ENCODE measurements around the gene SLC6A11.

The SLC6A11 gene

GRCh38 chr3:10845001-10845761 lies 29.2 kb downstream of the SLC6A11 start:
- no peak for DNase-seq

DNA sequence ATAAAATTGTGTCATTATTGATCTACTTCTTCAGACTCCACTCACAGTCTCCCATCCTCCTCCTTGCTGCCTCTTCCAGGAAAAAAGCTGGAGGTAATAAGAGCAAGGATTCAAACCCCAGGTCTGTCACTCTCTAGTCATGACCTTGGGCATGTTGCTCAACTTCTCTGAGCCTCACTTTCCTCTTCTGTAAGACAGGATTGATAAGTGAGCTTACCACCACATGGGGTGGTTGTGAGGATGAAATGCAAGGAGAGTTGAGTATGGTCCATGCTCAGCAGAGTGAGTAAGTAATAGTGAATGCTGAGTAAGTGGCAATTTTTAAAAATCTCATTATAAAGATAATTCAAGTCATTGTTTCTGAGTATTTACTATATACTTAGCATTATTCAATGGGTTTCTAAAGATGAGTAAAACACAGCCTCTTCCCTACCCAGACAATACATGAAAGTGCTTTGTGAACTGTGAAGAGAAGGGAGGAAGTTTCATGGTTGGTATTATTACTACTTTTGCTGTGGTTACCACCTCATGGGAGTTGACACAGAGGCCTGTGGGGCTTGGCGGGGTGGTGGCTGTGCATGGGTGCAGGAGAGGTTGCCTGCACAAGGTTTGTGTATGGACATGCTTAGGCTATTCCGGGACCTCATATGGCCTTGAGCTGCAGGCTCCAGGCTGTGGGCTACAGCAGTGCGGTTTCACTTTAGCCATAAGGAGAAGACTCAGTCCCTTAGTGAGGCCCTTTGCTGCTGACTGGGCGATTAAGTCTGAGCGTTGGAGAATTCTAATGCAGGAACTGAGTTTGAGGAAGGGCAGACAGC lies 30.0 kb downstream of the SLC6A11 start:
- no peak for DNase-seq

GRCh38 chr3:10846657-10846975 lies 30.6 kb downstream of the SLC6A11 start:
- no peak for DNase-seq

- DNase-seq: no peak
Observed at GRCh38 chr3:10848261-10848660, 32.2 kb downstream of the SLC6A11 start.

DNA sequence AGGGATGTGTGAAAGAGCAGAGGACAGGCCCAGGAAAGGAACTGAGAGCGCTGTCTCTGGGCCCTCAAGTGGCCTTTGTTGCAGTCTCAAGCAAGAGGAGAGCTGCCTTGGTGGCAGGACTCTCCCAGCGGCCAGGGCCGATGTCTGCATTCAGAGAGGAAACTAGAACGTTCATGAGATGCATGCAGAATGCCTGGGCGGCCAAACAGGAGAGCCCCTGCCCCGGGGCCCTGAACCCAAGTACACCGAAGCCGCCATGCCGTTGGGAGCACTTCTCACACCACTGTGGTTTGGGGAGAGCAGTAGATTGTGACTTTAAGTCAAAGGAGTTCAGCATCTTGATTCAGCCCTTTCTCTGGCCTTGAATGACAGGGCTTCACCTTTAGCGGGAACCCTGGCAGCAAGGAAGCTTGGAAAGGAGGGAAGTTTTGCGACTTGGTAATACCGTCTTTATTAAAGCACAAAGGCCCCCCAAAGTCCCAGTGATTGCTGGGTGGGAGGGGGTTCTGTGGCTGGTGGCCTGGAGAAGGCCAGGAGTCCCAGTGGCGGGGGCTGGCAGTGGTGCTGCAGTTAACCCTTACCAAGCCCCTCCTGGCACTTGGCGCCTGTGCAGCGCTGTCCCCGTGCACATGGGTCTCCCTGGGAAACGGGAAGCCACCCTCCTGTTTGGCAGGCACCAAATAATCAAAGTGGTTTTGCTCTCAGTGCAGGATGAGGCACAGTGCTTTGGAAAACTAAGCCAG lies 36.2 kb downstream of the SLC6A11 start:
- DNase-seq: no peak

- DNase-seq: no peak
Observed at GRCh38 chr3:10855083-10855870, 39.2 kb downstream of the SLC6A11 start.

DNA sequence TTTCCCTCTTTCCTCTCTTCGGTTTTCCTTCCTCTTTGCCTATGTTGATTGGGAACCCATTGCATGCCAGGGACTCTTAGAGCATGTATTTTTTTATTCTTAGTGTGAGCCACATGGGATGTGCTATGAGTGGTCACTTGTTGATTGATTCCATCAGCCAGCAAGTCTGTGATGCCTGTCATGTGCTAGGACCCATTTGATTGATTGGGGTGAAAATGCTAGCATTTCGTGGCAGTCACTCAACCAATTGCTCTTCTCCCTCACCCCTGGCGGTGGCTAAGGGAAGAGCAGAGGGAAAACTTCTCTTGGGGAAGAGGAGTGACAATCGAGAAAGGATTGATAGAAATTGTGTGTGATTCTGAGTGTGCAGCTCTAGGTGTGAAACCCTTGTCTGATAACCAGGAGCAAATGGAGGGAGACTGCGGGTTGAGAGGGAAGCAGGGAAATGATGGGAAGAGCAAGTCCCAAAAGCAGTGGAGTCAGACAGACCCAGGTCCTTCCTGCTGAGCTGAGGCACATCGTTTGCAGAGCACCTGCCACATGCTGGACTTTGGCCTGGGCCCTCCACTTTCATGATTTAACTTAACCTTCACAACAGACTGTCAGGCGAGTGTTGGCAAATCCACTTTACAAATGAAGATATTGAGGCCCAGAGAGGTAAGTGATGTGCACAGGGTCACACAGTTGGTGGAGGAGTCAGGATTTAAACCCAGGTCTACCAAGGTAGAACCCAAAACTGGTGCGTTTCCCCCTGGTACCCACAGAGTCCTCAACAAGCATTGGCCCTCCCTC lies 40.0 kb downstream of the SLC6A11 start:
- no peak for DNase-seq

DNA sequence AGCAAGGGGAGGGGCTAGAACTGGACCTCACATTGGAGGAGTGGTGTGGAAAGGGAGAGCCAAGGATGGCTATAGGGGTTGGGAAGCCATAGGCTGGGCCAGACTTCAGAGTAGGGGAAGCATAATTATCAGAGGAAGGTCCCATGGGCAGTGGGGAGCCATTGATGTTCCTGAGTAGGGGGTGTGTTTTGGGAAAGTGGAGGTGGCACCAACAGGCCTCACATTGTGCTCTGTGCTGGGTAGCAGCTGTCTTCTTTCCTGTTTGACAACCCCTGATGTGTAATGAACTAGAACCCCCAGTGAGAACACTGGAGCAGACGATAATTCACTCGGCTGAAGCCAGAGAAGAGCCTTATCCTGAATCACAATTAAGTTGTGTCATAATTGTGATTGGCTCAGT lies 41.2 kb downstream of the SLC6A11 start:
- DNase-seq: no peak

DNA sequence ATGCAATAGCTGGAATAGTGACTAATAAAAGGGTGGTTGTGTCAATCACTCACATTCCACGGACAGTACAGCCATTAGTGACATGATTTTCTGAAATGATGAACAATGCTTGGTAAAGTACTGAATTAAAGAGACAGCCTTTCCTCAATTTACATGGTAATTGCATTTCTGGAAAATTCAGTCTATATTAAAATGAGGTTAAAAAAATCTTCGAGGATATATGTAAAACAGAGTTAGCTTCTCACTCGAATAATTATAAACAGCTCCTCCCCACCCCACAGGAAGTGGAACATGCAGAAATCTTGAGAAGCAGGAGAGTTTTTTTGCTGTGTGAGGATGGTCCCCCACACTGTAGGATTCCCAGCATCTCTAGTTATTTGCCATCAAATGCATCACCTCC lies 42.1 kb downstream of the SLC6A11 start:
- no peak for DNase-seq

DNA sequence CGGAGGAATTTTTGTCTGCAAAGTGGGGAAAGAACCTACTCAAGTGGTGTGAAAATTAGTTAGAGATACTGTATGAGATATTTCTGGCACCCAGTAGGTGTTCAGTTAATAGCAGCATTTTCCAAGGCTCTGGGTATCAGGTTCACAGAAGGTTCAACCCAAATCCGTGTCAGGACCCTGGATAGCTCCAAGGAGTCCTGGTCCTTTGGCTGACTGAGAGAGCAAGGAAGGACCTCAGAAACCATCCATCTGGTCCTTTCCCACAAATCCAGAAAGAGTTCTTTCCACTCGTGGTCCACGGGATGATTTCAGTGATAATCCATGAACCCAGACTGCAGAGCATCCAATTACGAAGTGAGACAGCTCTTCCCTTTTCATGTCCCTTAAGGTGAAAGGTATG lies 51.4 kb downstream of the SLC6A11 start:
- DNase-seq: no peak

DNA sequence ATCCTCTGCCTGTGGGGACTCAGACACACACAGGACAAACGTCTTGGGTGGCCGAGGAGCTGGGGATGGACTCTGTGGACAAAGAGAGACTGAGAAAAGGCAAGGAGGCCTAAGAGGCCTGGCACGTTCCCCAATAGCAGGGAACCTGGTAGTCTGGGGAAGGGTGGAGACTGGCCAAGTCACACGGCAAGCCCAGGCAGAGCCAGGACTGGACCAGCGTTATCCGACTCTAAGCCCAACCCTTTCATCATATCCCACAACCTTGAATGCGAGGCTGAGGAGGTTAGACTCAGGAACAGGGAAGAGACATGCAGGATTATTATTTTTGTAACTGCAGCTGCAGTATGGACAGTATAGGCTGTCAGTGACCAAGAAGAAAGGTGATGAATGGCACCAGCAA lies 53.4 kb downstream of the SLC6A11 start:
- DNase-seq: no peak

GRCh38 chr3:10870296-10870695 lies 54.3 kb downstream of the SLC6A11 start:
- DNase-seq: no peak

DNA sequence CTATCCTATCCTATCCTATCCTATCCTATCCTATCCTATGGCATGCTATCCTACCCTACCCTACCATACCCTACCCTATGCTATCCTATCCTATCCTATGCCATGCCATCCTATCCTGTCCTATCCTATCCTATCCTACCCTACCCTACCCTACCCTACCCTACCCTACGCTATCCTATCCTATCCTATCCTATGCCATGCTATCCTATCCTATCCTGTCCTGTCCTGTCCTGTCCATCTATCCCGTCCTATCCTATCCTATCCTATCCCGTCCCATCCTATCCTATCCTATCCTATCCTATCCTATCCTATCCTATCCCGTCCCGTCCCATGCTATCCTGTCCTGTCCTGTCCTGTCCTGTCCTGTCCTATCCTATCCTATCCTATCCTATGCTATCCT lies 57.4 kb downstream of the SLC6A11 start:
- DNase-seq: no peak

GRCh38 chr3:10875914-10876313 lies 59.9 kb downstream of the SLC6A11 start:
- DNase-seq: no peak

DNA sequence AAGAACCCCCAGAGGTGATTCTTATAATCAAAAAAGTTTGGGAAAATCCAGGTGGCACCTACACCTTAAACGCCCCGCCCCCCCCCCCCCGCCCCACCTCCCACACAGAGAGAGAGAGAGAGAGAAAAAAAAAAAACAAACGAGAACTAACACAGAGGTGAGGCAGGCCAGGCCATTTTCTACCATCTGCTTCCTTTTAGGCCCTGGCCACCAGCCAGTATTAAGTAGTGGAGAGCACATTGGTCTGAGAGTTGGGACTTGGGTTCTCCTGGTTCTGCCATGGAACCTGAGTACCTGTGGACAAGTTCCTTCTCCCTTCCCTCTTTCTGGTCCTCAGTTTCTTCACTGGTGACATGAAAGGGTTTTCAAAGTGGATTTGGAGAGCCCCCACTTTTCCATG lies 60.6 kb downstream of the SLC6A11 start:
- DNase-seq: no peak

DNA sequence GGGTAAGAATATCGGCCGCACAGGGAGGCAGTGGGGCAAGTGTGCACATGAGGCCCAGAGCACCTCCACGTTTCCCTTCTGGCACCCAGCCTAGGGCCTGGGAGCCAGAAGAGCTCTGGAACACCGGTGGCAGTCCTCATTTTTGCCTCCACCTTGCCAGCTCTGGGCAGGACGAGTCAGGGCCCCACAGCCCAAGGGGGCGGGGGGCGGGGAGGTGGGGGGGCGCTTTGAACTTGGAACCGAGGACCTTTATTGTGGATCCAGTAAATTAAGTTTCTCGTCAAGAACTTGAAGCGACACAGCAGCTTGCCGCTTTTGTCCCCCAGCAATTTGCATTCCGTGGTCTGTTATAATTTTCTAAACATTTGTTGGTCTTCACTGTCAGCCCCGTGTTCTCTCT lies 66.8 kb downstream of the SLC6A11 start:
- no peak for DNase-seq

DNA sequence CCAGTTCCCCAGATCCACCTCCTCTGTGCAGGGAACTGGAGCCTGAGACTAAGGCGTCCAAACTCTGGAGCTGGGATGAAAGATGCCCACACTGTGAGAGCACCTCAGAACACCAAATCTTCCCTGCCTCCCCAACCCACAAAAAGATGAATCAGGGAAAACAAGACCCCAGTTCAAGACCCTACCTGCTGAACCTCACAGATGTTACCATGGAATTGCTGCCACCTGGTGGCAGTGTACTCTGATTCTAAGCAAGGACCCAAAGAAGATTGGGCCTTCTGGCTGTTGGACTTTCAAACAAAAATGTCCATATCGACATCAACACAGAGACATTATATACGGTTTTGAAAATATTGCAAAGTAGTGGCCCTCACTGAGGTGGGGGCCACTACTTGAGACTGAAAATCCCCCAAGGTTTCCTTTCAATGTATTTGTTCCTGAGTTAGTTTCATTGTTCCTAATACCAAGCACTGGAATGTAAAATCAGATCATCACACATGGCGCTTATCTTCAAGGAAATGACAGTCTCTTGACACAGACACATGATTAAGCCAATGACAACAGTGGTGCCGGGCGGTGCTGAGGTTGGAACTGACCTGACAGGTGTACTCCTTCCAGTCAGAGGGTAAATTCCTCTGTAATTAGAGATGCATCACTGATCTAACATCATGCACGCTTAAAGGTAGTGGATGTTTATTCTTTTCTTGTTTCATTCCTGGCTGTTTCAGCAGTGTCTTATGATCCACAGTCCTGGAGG lies 67.6 kb downstream of the SLC6A11 start:
- no peak for DNase-seq

DNA sequence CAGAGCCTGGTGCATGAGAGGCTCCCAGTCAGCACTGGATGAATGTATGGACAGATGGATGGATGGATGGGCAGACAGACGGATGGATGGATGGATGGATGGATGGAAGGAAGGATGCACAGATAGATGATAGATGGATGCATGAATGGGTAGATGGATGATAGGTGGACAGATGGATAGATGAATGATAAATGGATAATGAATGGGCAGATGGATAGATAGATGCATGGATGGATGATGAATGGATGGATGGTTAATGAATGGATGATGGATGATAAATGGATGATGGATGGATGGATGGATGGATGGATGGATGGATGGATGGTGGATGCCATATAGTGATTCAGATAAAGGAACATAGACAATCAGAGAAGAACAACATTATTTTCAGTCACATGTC lies 71.0 kb downstream of the SLC6A11 start:
- DNase-seq: no peak

DNA sequence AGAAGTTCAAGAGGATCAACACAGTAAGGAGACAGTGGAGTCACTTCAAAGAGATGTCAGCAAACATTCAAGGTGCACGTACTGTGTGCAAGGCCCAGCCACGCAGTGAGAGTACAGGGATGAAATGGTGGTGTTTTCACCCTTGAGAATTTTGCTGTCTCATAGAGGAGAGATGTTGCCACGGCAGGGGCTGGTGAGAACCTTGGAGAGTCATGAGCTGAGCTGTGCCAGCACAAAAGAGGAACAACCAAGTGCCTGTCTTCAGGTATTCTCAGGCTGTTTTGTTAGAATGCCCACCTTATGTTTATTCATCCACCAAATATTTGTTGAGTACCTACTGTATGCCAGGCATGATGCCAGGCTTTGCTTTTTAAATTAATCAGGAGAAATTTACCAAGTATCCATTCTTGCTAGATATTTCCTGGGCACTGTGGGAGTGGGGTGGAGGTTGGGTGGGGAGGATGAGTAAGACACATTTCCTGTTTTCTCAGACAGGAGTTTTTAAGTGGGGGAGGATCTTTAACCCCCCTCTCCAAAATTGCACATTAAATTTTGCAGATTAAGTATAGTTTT lies 72.6 kb downstream of the SLC6A11 start:
- no peak for DNase-seq

- no peak for DNase-seq
Observed at GRCh38 chr3:10889206-10889960, 73.4 kb downstream of the SLC6A11 start.
